Adipose tissue (tissue), 3 donors: Measurements from ENCODE around the gene GINS2. TPM values are rescaled to one million over a fixed set of nuclear protein-coding genes. Genes with fewer than 3 reads are reported as not detected.

ENCODE experiments used
- H3K27ac ChIP-seq: one replicate; pipeline ENCODE4 v1.5.1; 2013; ENCODE audit warnings: low read depth, low read length
- WGBS, 3 donors: extraction: QIAGEN DNeasy Blood & Tissue Kit; methylation state at CpG; one replicate each; pipeline ENCODE4 v1.1.7; 2013; 5-methylcytosine and 5-hydroxymethylcytosine counted together
- polyA plus RNA-seq, 3 donors: library from polyadenylated mRNA; stranded (reverse); fragments of 200-250 nt; gene quantifications; one replicate each; pipeline ENCODE4 v1.2.3, GENCODE V29; 2013
- donor health status: healthy with polysubstance abuse.
- donor health status: Bipolar disorder and iron deficiency.
- donor health status: healthy.

Gene GINS2
- polyA plus RNA-seq, 3 donors = 0.22 to 1.1 (median 0.62) TPM

- WGBS, 3 donors = 75 to 84% (median 82%) methylated on average over 6 of the region's 6 CpGs
- no peak overlapping the region for H3K27ac ChIP-seq
These were observed 11.3 kb downstream of the GINS2 start for GRCh38 chr16:85677383-85677967.

GRCh38 chr16:85676466-85676865 lies 12.3 kb downstream of the GINS2 start:
- 93 to 96% (median 95%) methylated on average over 7 of the region's 7 CpGs for WGBS, 3 donors

GRCh38 chr16:85675251-85675874 lies 13.4 kb downstream of the GINS2 start:
- 64 to 65% (median 64%) methylated on average over 4 of the region's 4 CpGs for WGBS, 3 donors
- H3K27ac ChIP-seq = no peak overlapping the region

More at GRCh38 chr16:85676466-85676865, 12.3 kb downstream of the GINS2 start:
- no peak overlapping the region for H3K27ac ChIP-seq

GRCh38 chr16:85674828-85675227 lies 13.9 kb downstream of the GINS2 start:
- H3K27ac ChIP-seq = no peak overlapping the region
- WGBS, 3 donors = 88 to 91% (median 90%) methylated on average over 6 of the region's 6 CpGs

- H3K27ac ChIP-seq = no peak overlapping the region
- 49 to 87% (median 84%) methylated on average over 4 of the region's 4 CpGs for WGBS, 3 donors
These were observed 14.4 kb downstream of the GINS2 start for GRCh38 chr16:85674418-85674755.

GRCh38 chr16:85673529-85674417 lies 15.0 kb downstream of the GINS2 start:
- WGBS, 3 donors = 27 to 70% (median 63%) methylated on average over 19 of the region's 19 CpGs
- no peak overlapping the region for H3K27ac ChIP-seq

- 95 to 98% (median 97%) methylated on average over 14 of the region's 14 CpGs for WGBS, 3 donors
- no peak overlapping the region for H3K27ac ChIP-seq
These were observed 17.9 kb downstream of the GINS2 start for GRCh38 chr16:85670840-85671239.

GRCh38 chr16:85668676-85669424 lies 19.9 kb downstream of the GINS2 start:
- 77 to 96% (median 91%) methylated on average over 10 of the region's 10 CpGs for WGBS, 3 donors

GRCh38 chr16:85667841-85668413 lies 20.8 kb downstream of the GINS2 start:
- H3K27ac ChIP-seq = no peak overlapping the region
- 88 to 90% (median 89%) methylated on average over 15 to 16 of the region's 16 CpGs for WGBS, 3 donors

More at GRCh38 chr16:85668676-85669424, 19.9 kb downstream of the GINS2 start:
- H3K27ac ChIP-seq = no peak overlapping the region

- H3K27ac ChIP-seq = no peak overlapping the region
- WGBS, 3 donors = 91 to 95% (median 95%) methylated on average over 9 of the region's 9 CpGs
These were observed 21.5 kb downstream of the GINS2 start for GRCh38 chr16:85667261-85667660.

- 84 to 92% (median 90%) methylated on average over 13 of the region's 13 CpGs for WGBS, 3 donors
- H3K27ac ChIP-seq = no peak overlapping the region
These were observed 22.8 kb downstream of the GINS2 start for GRCh38 chr16:85665929-85666328.

GRCh38 chr16:85665373-85665740 lies 23.4 kb downstream of the GINS2 start:
- H3K27ac ChIP-seq = no peak overlapping the region
- WGBS, 3 donors = 92 to 96% (median 93%) methylated on average over 12 of the region's 12 CpGs

GRCh38 chr16:85664580-85665372 lies 24.0 kb downstream of the GINS2 start:
- no peak overlapping the region for H3K27ac ChIP-seq
- WGBS, 3 donors = 93 to 95% (median 94%) methylated on average over 27 of the region's 27 CpGs

- no peak overlapping the region for H3K27ac ChIP-seq
- WGBS, 3 donors = 45 to 66% (median 57%) methylated on average over 12 of the region's 12 CpGs
These were observed 24.8 kb downstream of the GINS2 start for GRCh38 chr16:85663891-85664321.

- no peak overlapping the region for H3K27ac ChIP-seq
- 93 to 94% (median 93%) methylated on average over 37 to 38 of the region's 38 CpGs for WGBS, 3 donors
These were observed 25.6 kb downstream of the GINS2 start for GRCh38 chr16:85662976-85663830.

GRCh38 chr16:85662482-85662812 lies 26.3 kb downstream of the GINS2 start:
- H3K27ac ChIP-seq = no peak overlapping the region
- 78 to 84% (median 81%) methylated on average over 3 of the region's 3 CpGs for WGBS, 3 donors
